ENCODE data around the gene PPFIA1.

Gene PPFIA1

DNA sequence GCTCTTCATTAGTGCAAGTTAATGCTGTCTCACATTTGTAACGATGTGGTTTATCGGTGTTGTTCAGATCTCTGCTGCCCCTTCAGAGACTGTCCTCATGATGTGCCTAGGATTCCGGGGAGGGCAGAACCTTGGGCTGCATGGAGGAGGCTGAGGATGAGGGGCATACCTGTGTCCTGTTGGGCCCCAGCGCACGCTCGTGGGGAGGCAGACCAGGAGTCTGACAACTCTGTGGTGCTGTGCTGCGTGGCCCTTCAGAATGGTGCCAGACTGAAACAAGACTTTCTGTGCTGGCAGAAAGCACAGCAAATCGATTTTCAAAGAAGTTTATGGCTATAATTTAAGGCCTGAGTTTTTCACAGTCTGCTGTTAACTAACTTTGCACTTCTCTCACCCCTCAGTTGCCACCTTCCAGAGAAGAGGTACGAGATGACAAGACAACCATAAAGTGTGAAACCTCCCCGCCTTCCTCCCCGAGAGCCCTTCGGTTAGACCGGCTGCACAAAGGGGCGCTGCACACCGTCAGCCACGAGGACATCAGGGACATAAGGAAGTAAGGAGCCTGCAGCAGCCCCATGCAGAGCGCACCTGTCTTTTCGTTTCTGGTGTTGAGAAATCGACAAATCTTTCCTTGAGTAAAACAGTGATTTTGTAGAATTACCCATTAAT is 83.5 kb downstream of the PPFIA1 start:
- FAIRE-seq (no peak), DNase-seq (ENCODE audit: low spot score) (no peak)

GRCh38 chr11:70354629-70355028 is 84.1 kb downstream of the PPFIA1 start:
- no peak for DNase-seq (ENCODE audit: low spot score)
- FAIRE-seq, result no peak

GRCh38 chr11:70358753-70359152 is 88.3 kb downstream of the PPFIA1 start:
- FAIRE-seq (no peak), DNase-seq (ENCODE audit: low spot score) (no peak)

GRCh38 chr11:70359451-70360205 is 89.1 kb downstream of the PPFIA1 start:
- DNase-seq (ENCODE audit: low spot score), result no peak
- FAIRE-seq, result no peak

GRCh38 chr11:70360211-70360610 is 89.7 kb downstream of the PPFIA1 start:
- FAIRE-seq (no peak), DNase-seq (ENCODE audit: low spot score) (no peak)

GRCh38 chr11:70364178-70364577 is 93.7 kb downstream of the PPFIA1 start:
- FAIRE-seq, result no peak
- no peak for DNase-seq (ENCODE audit: low spot score)

- FAIRE-seq (no peak), DNase-seq (ENCODE audit: low spot score) (no peak)
Observed at GRCh38 chr11:70364745-70365543, 94.5 kb downstream of the PPFIA1 start.

DNA sequence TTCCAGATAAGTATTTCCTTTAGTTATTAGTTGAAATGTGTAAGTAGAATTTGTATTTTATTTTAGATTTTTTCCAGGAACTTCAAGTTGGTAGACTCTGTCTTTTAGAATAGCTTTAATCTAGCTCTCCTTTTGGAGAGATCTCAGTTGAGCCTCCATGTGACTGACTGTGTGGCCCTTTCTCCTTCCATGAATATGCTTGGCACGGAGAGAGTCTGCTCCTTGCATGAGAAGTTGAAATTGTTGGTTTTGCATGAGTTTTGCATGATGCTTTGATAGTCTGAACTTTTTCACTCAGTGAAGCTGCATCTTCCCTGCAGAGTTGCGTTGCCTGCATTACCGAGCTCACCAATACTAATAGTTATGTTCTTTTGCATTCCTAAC is 95.0 kb downstream of the PPFIA1 start:
- DNase-seq (ENCODE audit: low spot score) (no peak), FAIRE-seq (no peak)

DNA sequence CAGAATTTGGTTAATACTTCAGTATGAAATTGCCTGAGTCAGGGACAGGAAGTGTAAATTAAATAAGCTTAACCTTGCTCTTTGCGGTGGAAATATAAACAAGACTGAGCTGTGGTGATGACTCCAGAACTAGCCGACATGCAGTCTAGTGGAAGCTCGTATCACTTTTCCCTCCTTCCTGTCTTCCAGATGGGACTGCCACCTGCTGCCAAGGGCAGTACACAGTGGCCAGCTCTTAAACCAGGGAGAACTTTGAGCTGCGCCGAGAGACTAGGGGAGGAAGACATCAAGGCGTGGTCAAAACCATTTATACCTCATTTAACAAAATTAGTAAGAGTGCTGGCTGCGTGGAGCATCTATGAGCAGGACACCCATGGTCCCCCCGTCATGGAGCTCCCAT is 96.6 kb downstream of the PPFIA1 start:
- no peak for DNase-seq (ENCODE audit: low spot score)
- no peak for FAIRE-seq

GRCh38 chr11:70368961-70369360 is 98.5 kb downstream of the PPFIA1 start:
- FAIRE-seq (no peak), DNase-seq (ENCODE audit: low spot score) (no peak)

DNA sequence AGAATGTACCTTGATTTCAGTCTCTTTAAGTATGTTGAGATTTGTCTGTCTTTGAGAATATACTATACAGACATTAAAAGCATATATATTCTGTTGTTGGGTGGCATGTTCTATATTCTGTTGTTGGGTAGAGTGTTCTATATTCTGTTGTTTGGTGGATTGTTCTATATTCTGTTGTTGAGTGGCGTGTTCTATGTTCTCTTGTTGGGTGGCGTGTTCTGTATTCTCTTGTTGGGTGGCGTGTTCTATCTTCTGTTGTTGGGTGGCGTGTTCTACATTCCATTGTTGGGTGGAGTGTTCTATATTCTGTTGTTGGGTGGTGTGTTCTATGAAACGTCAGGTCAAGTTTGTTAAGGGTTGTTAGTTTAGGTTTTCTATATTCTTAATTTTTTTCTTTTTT is 100.8 kb downstream of the PPFIA1 start:
- peak; percentile 100 for FAIRE-seq

DNA sequence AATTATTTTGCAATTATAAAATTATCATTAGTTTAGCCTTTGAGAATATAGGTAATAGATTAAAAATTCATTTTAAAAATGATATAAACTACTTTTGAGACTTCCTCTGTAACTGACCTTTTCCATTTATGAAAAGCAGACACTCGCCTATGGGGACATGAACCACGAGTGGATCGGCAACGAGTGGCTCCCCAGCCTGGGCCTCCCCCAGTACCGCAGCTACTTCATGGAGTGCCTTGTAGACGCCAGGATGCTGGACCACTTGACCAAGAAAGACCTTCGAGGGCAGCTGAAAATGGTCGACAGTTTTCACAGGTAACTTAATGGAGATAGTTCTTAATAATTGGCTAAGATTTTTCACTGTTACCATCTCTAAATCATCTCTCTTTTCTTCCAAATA is 101.6 kb downstream of the PPFIA1 start:
- no peak for DNase-seq (ENCODE audit: low spot score)
- no peak for FAIRE-seq

More for the DNA sequence above, 100.8 kb downstream of the PPFIA1 start:
- no peak for DNase-seq (ENCODE audit: low spot score)

- FAIRE-seq (no peak), DNase-seq (ENCODE audit: low spot score) (no peak)
Observed at GRCh38 chr11:70376621-70377020, 106.1 kb downstream of the PPFIA1 start.

DNA sequence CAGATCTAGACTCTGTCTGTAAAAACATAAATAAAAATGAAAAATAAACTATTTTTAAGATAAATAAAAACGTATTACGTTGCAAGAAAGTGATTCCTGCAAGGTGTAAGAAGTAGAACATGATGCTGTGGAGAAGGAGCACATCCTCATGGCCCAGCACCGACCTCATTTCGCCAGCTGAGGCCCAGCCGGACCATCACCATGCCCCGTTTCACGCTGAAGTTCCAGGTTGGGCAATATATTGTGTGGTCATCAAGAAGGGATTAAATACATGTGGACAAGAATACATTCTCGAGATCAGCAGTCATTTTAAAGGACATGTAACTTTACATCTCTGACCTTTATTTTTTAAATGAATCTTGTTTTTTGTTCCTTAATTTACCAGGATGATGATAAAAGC is 107.2 kb downstream of the PPFIA1 start:
- no peak for FAIRE-seq
- no peak for DNase-seq (ENCODE audit: low spot score)

- DNase-seq (ENCODE audit: low spot score) (no peak), FAIRE-seq (no peak)
Observed at GRCh38 chr11:70378506-70379134, 108.1 kb downstream of the PPFIA1 start.

DNA sequence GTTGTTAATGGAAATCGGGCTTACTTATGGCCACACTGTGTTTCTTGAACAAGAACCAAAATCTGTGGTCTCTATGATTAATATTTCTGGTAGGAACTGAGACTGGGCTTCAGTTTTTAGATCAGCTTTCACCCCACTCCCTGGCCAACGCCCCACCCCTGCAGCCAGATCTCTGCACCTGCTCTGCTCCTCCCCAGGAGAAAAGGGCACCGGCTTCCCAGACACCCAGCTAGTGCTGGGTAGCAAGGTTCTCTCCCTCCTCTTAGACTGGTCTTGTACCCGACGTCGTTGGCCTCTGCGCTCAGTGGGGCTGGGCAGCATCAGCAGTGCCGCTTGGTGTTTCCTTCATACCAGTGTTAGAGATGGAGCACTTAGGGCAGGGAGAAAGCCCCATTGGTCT is 110.9 kb downstream of the PPFIA1 start:
- DNase-seq (ENCODE audit: low spot score) (no peak), FAIRE-seq (no peak)

DNA sequence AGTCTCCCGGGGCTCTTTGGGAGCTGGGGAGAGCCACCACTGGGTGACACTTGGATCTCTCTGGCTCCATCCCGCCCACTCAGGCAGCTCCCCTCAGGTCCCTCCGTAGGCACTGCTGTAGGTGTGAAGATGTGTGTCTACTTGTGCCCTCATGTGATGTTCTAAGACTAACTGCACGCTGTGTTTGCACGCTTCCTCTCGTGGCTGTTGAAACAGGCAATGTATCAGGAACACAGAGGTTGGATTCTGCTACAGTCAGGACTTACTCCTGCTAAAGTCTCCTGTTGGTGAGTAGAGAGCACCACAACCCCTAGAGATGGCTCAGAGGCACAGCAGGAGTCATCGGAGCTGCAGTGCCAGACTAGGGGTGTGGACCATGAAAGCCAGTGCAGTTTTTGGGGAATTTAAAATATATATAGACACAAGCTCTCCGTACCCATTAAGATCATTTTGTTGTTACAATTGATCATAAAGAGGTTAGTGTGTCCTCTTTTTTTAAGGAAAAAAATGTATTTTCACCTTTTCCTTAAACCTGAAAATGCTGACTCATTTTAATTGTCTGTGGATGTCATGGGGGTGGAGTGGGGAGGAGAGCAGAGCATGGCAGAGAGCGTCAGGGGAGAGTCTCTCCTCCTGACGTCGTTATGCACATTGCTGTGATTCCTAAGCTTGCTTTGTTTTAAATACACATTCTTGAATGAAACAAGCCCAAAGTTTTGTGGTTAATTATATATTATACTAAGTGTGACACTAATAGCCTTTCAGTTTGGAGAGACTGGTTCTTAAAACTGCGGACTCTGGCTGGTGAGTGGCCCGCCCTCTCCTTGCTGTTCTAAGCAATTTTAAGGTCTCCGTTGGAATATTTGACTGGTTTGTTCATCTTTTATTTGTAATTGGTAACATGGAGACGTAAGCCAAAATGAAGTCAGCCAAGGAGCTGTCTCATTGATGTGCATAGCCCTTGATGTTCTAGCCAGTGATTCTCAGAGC is 111.7 kb downstream of the PPFIA1 start:
- DNase-seq (ENCODE audit: low spot score), result no peak
- no peak for FAIRE-seq

- FAIRE-seq, result no peak
- DNase-seq (ENCODE audit: low spot score), result no peak
Observed at GRCh38 chr11:70383664-70384565, 113.4 kb downstream of the PPFIA1 start.

GRCh38 chr11:70384566-70385152 is 114.2 kb downstream of the PPFIA1 start:
- no peak for FAIRE-seq
- no peak for DNase-seq (ENCODE audit: low spot score)

Measured in urothelium cell line (cell line).